BE2C (cell line): Measurements from ENCODE around the gene JUP.

ENCODE experiments used
- DNase-seq: peaks from one replicate; pipeline ENCODE4 v3.0.0-alpha.2; 2020
- H3K27me3 ChIP-seq: fragments of 250-450 bp; sonication (Bioruptor Pico); 2 replicates; pipeline ENCODE4 v1.5.1; 2020; ENCODE audit warnings: mild to moderate bottlenecking
- H3K36me3 ChIP-seq: fragments of 250-450 bp; sonication (Bioruptor Pico); 2 replicates; pipeline ENCODE4 v1.5.1; 2020; ENCODE audit warnings: mild to moderate bottlenecking
- H3K4me1 ChIP-seq: fragments of 250-450 bp; sonication (Bioruptor Pico); 2 replicates; pipeline ENCODE4 v1.5.1; 2020
- H3K4me3 ChIP-seq: 2 replicates; pipeline ENCODE4 v1.5.1; 2011; ENCODE audit warnings: low read depth, low read length
- H3K9me3 ChIP-seq: fragments of 250-450 bp; sonication (Bioruptor Pico); 2 replicates; pipeline ENCODE4 v1.5.1; 2020
- TF ChIP-seq, protein P1 (sequence below): IDR thresholded peaks from 2 replicates; pipeline ENCODE4 v1.5.1; 2012; ENCODE audit warnings: mild to moderate bottlenecking, low read depth, low read length

The JUP gene

DNA sequence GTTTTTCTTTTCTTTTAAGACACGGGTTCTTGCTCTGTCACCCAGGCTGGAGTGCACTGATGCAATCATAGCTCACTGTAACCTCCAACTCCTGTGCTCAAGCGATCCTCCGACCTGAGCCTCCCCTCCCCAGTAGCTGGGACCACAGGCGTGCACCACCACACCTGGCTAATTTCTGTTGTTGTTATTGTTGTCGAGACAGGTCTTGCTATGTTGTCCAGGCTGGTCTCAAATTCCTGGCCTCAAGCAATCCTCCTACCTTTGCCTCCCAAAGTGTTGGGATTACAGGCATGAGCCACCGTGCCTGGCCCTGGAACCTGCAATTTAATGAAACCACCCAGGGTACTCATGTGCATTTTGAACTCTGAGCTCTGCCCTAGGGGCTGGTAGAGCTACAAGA, 24.1 kb downstream of the JUP start:
- H3K27me3 ChIP-seq: no peaks in the 10 kb centered on the region
- no peak overlapping the region for H3K4me3 ChIP-seq
- no peaks in the 10 kb centered on the region for H3K9me3 ChIP-seq
- DNase-seq: no peak
- TF ChIP-seq, protein P1, sequence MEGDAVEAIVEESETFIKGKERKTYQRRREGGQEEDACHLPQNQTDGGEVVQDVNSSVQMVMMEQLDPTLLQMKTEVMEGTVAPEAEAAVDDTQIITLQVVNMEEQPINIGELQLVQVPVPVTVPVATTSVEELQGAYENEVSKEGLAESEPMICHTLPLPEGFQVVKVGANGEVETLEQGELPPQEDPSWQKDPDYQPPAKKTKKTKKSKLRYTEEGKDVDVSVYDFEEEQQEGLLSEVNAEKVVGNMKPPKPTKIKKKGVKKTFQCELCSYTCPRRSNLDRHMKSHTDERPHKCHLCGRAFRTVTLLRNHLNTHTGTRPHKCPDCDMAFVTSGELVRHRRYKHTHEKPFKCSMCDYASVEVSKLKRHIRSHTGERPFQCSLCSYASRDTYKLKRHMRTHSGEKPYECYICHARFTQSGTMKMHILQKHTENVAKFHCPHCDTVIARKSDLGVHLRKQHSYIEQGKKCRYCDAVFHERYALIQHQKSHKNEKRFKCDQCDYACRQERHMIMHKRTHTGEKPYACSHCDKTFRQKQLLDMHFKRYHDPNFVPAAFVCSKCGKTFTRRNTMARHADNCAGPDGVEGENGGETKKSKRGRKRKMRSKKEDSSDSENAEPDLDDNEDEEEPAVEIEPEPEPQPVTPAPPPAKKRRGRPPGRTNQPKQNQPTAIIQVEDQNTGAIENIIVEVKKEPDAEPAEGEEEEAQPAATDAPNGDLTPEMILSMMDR: no peak
- no peaks in the 10 kb centered on the region for H3K4me1 ChIP-seq
- peaks cover 16% of the 10 kb centered on the region for H3K36me3 ChIP-seq

DNA sequence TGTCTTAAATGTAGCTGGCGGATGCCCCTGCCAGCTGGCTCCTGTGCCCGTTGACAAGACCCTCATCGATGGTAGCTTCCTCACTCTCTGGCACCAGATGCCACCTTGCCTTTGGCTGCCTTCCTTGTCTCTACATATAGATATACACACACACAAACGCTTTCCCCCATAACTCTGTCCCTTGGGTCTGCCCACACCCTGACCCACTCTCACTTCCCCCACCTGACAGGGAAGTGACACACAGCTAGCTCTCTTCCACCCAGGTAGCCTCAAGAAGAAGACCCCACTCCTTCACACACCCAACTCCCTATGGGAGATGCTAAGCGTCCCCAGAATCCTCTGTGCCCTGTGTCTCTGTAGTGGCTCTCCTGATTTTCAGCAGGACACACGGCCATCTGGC, 25.6 kb downstream of the JUP start:
- Histone ChIP-seq H3K4me3 (no peak overlapping the region), H3K4me1 (no peaks in the 10 kb centered on the region), H3K27me3 (no peaks in the 10 kb centered on the region), H3K36me3 (peaks cover 22% of the 10 kb centered on the region), H3K9me3 (no peaks in the 10 kb centered on the region)
- DNase-seq: no peak
- TF ChIP-seq, protein P1: no peak

DNA sequence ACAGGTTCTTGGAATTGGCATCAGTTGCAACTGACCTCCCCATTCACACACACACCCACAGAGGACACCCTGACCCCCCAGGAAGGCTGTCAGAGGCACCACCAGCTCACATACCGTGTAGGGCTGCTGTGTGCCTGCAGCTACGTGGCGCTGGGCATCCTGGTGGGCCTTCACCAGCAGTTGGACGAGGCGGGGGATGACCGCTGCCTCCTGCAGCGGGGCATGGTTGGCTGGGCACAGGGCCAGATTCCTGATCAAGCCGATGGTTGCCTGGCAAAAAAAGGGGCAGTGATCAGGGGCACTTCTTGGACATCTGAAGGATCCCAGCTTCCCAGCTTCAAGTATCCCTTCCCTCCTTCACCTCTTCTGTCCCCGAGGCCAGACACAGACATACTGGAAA, 27.9 kb downstream of the JUP start:
- peaks cover 14% of the 10 kb centered on the region for H3K36me3 ChIP-seq

DNA sequence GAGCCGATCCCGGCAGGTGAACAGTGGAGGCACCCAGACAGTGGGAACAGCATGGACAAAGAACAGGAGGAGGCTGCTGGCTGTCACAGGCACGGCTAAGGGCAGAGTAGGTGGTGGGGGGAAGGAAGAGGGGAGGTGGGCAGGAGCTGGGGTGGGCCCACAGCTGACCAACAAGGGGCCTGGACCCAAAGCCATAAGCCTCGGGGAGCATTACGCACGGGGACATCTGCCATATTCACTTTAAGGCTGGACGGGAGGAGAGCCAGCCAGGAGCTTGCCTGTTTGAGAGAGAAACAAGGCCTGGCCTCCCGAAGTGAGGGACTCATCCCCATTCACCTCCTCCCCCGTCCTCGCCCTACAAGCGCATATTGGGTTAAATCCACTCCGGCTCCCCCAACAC, 32.4 kb downstream of the JUP start:
- Histone ChIP-seq H3K4me1 (no peaks in the 10 kb centered on the region; the same call in 1 of the 2 replicates), H3K9me3 (no peaks in the 10 kb centered on the region), H3K27me3 (no peaks in the 10 kb centered on the region), H3K4me3 (no peak overlapping the region), H3K36me3 (peaks cover 7% of the 10 kb centered on the region)
- TF ChIP-seq, protein P1: no peak
- DNase-seq: no peak

More for the DNA sequence above, 27.9 kb downstream of the JUP start:
- no peaks in the 10 kb centered on the region for H3K4me1 ChIP-seq
- no peak overlapping the region for H3K4me3 ChIP-seq
- no peaks in the 10 kb centered on the region for H3K27me3 ChIP-seq
- TF ChIP-seq, protein P1: no peak
- DNase-seq: no peak
- H3K9me3 ChIP-seq: no peaks in the 10 kb centered on the region

DNA sequence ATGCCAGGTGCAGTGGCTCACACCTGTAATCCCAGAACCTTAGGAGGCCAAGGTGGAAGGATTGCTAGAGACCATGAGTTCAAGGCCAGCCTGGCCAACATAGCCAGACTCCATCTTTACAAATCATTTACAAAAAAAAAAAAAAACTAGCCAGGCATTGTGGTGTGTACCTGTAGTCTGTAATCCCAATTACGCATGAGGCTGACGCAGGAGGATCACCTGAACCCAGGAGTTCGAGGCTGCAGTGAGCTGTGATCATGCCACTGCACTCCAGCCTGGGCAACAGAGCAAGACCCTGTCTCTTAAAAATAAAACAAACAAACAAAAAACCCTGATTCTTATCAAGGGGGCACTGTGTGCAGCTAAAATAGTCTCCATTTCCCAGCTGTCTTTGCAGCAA, 35.2 kb downstream of the JUP start:
- Histone ChIP-seq H3K4me3 (no peak overlapping the region), H3K27me3 (no peaks in the 10 kb centered on the region), H3K36me3 (peaks cover 6% of the 10 kb centered on the region), H3K9me3 (no peaks in the 10 kb centered on the region), H3K4me1 (no peaks in the 10 kb centered on the region; the same call in 1 of the 2 replicates)
- no peak for DNase-seq
- TF ChIP-seq, protein P1: no peak

DNA sequence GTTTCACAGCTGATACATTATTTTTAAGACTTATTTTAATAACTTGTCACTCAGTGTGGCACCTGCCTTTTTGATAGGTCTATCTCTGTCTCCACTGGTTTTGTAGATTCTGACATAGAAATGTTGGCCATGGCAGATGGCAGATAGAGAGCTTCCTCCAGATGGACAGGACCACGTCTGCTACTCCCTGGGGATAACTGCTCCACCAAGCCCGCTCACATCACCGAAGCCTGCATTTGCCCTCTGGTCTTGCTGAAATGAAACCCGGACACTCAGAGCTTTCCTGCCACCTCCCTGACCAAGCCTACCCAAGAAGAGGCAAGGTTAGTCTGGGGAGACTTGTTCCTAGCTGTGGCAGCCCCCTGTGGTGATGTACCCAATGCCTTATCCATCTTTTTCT, 35.6 kb downstream of the JUP start:
- H3K27me3 ChIP-seq: no peaks in the 10 kb centered on the region
- peaks cover 2% of the 10 kb centered on the region for H3K36me3 ChIP-seq
- no peaks in the 10 kb centered on the region for H3K9me3 ChIP-seq
- no peaks in the 10 kb centered on the region; the same call in 1 of the 2 replicates for H3K4me1 ChIP-seq
- no peak overlapping the region for H3K4me3 ChIP-seq
- DNase-seq: no peak
- TF ChIP-seq, protein P1: no peak
